Loucy (cell line): ENCODE data around the gene NHS.

Source experiments
- EZH2phosphoT487 ChIP-seq: fragments of 200-600 bp; IDR thresholded peaks from 2 replicates; pipeline ENCODE4 v1.6.1; 2018; ENCODE audit warnings: antibody characterized with exemption, mild to moderate bottlenecking, moderate library complexity, borderline replicate concordance
- TF ChIP-seq, protein P1 (sequence below): fragments of 200-600 bp; sonication (generic); conservative IDR thresholded peaks from 2 replicates; pipeline ENCODE4 v1.5.1; 2014; ENCODE audit warnings: mild to moderate bottlenecking, antibody characterized with exemption, low read length

DNA sequence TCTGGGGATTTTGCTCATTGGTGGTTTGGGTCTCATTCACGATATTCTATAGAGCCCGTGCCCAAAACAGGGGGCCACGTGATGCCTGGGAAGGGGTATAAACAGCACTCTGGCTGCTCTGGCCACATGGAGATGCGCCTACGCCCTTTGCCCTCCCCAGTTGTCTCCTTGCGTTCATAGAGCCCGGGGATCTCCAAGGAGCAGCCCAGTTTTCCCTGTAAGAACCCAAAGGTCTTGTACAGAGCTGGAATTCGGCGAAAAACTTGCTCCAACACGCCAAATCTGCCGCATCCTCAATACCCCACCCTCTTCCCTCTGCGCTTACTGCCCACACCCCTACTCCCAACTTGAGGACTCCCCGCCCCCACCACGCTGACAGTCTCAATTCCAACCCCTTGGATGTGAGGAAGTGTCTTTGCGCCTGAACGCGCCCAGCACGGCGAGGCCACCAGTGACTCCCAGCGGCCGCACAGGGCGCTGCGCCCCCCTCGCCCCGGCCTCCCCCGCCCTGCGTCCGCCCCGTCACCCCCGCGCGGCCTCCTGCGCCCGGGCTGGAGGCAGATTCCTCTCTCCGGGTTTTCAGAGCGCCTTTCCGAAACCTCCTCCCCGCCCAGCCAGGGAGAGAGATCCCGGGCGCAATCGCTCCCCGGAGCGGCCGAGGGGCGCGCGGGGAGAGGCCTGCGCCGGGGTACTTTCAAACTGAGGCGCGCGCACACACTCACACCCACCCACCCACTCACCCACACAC is at the start of gene NHS:
- TF ChIP-seq, protein P1, sequence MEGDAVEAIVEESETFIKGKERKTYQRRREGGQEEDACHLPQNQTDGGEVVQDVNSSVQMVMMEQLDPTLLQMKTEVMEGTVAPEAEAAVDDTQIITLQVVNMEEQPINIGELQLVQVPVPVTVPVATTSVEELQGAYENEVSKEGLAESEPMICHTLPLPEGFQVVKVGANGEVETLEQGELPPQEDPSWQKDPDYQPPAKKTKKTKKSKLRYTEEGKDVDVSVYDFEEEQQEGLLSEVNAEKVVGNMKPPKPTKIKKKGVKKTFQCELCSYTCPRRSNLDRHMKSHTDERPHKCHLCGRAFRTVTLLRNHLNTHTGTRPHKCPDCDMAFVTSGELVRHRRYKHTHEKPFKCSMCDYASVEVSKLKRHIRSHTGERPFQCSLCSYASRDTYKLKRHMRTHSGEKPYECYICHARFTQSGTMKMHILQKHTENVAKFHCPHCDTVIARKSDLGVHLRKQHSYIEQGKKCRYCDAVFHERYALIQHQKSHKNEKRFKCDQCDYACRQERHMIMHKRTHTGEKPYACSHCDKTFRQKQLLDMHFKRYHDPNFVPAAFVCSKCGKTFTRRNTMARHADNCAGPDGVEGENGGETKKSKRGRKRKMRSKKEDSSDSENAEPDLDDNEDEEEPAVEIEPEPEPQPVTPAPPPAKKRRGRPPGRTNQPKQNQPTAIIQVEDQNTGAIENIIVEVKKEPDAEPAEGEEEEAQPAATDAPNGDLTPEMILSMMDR = no peak
- no peak for TF ChIP-seq EZH2phosphoT487
